IMR-90 (cell line): ENCODE data around the gene OR2W1. TPM values are rescaled to one million over a fixed set of nuclear protein-coding genes. Genes with fewer than 3 reads are reported as not detected.

Experiments used
- ATAC-seq: fragments of 200-7000 bp; cut with Tn5 transposase; 2 replicates; pipeline ENCODE4 v1.9.1; 2020; ENCODE audit warnings: low read depth, mild to moderate bottlenecking, moderate library complexity
- BruUV-seq: library from RNA; stranded (reverse); fragments of 400-500 nt; replicated peaks from 2 replicates; lab custom pipeline; 2021; lab: Mats Ljungman, UMichigan
- CTCF ChIA-PET: fragments of 300-600 bp; formaldehyde crosslinking; extraction: SDS; loops from one replicate; lab custom pipeline; 2021; ENCODE audit warnings: antibody characterized with exemption; lab: Yijun Ruan, JAX
- POLR2A ChIA-PET: fragments of 300-600 bp; sonication (Branson Sonifier 250); formaldehyde crosslinking; loops from one replicate; lab custom pipeline; 2022; ENCODE audit warnings: antibody characterized with exemption; ENCODE audit not compliant: unreplicated experiment; lab: Charles Lee
- DNase-seq: peaks from one replicate; pipeline ENCODE4 v3.0.0; 2013
- H2AFZ ChIP-seq: replicated peaks from 2 replicates; pipeline ENCODE3; 2013; ENCODE audit warnings: low read length, mild to moderate bottlenecking; ENCODE audit not compliant: poor library complexity
- H2AK5ac ChIP-seq: 2 replicates; pipeline ENCODE4 v1.6.1; 2013; ENCODE audit warnings: low read depth, low read length, inconsistent platforms
- H2AK9ac ChIP-seq: replicated peaks from 2 replicates; pipeline ENCODE3; 2013; ENCODE audit warnings: mild to moderate bottlenecking, low read depth, low read length, moderate library complexity; ENCODE audit not compliant: poor library complexity
- H2BK120ac ChIP-seq: 2 replicates; pipeline ENCODE4 v1.6.1; 2013; ENCODE audit warnings: low read depth, low read length, inconsistent platforms
- H2BK15ac ChIP-seq: 3 replicates; pipeline ENCODE4 v1.6.1; 2013; ENCODE audit warnings: low read depth, low read length, inconsistent platforms
- H2BK20ac ChIP-seq: 2 replicates; pipeline ENCODE4 v1.6.1; 2013; ENCODE audit warnings: low read depth, mild to moderate bottlenecking, inconsistent platforms, low read length, moderate library complexity
- H2BK5ac ChIP-seq: 2 replicates; pipeline ENCODE4 v1.6.1; 2013; ENCODE audit warnings: mild to moderate bottlenecking, low read depth, low read length, inconsistent platforms; ENCODE audit not compliant: poor library complexity, severe bottlenecking
- H3K14ac ChIP-seq: replicated peaks from 2 replicates; pipeline ENCODE4 v1.6.1; 2013; ENCODE audit warnings: low read depth, low read length, inconsistent platforms
- H3K18ac ChIP-seq: 2 replicates; pipeline ENCODE4 v1.6.1; 2013; ENCODE audit warnings: low read depth, low read length, control low read depth
- H3K23ac ChIP-seq: 2 replicates; pipeline ENCODE4 v1.6.1; 2013; ENCODE audit warnings: low read depth, low read length, inconsistent platforms
- H3K27ac ChIP-seq: 2 replicates; pipeline ENCODE4 v1.5.1; 2013; ENCODE audit warnings: mild to moderate bottlenecking, control low read depth, low read length; ENCODE audit not compliant: insufficient read depth
- H3K27me3 ChIP-seq: 2 replicates; pipeline ENCODE4 v1.6.1; 2013; ENCODE audit warnings: low read length; ENCODE audit not compliant: control insufficient read depth, insufficient read depth
- H3K36me3 ChIP-seq: 2 replicates; pipeline ENCODE4 v1.6.1; 2013; ENCODE audit warnings: low read length, mixed read lengths; ENCODE audit not compliant: control insufficient read depth, insufficient read depth
- H3K4ac ChIP-seq: 2 replicates; pipeline ENCODE4 v1.6.1; 2013; ENCODE audit warnings: low read depth, low read length, inconsistent platforms
- H3K4me1 ChIP-seq: 2 replicates; pipeline ENCODE4 v1.6.1; 2013; ENCODE audit warnings: low read length, mixed read lengths; ENCODE audit not compliant: control insufficient read depth, insufficient read depth
- H3K4me2 ChIP-seq: 2 replicates; pipeline ENCODE4 v1.6.1; 2013; ENCODE audit warnings: low read depth, mild to moderate bottlenecking, control low read depth, low read length, moderate library complexity
- H3K4me3 ChIP-seq: 2 replicates; pipeline ENCODE4 v1.5.1; 2013; ENCODE audit warnings: low read depth, mild to moderate bottlenecking, control low read depth, low read length, moderate library complexity; ENCODE audit not compliant: insufficient read depth
- H3K56ac ChIP-seq: 2 replicates; pipeline ENCODE4 v1.6.1; 2013; ENCODE audit warnings: low read length, inconsistent platforms; ENCODE audit not compliant: insufficient read depth; ENCODE audit errors: extremely low read depth
- H3K79me1 ChIP-seq, 2 experiments: 2 replicates each; pipeline ENCODE4 v1.6.1; 2013; ENCODE audit warnings: low read length in 2 of 2, inconsistent platforms in 1 of 2, low read depth in 1 of 2
- H3K9ac ChIP-seq: 2 replicates; pipeline ENCODE4 v1.6.1; 2013; ENCODE audit warnings: low read depth, low read length, control low read depth
- H3K9me1 ChIP-seq: 2 replicates; pipeline ENCODE4 v1.6.1; 2013; ENCODE audit warnings: low read length, inconsistent platforms; ENCODE audit not compliant: insufficient read depth
- H3K9me3 ChIP-seq: 2 replicates; pipeline ENCODE4 v1.6.1; 2013; ENCODE audit warnings: low read length; ENCODE audit not compliant: control insufficient read depth, insufficient read depth
- H4K20me1 ChIP-seq: 2 replicates; pipeline ENCODE4 v1.6.1; 2013; ENCODE audit warnings: low read length, inconsistent platforms; ENCODE audit not compliant: insufficient read depth
- H4K5ac ChIP-seq: 2 replicates; pipeline ENCODE4 v1.6.1; 2013; ENCODE audit warnings: mild to moderate bottlenecking, low read depth, low read length, control low read depth
- H4K8ac ChIP-seq, 2 experiments: 2 replicates each; pipeline ENCODE4 v1.6.1; 2013; ENCODE audit warnings: low read depth in 2 of 2, low read length in 2 of 2, control low read depth in 1 of 2, inconsistent platforms in 1 of 2
- H4K91ac ChIP-seq: 2 replicates; pipeline ENCODE4 v1.6.1; 2013; ENCODE audit warnings: low read depth, low read length, inconsistent platforms; ENCODE audit not compliant: insufficient read depth
- BHLHE40 ChIP-seq: fragments of 150-350 bp; IDR thresholded peaks from 2 replicates; pipeline ENCODE4 v1.6.1; 2016; ENCODE audit warnings: mild to moderate bottlenecking, low read depth, low read length
- MAZ ChIP-seq: IDR thresholded peaks from 2 replicates; pipeline ENCODE4 v1.6.1; 2012; ENCODE audit warnings: low read depth, mild to moderate bottlenecking, low read length, improper control_type of control experiment, moderate library complexity, borderline replicate concordance
- MXI1 ChIP-seq: IDR thresholded peaks from 2 replicates; pipeline ENCODE4 v1.6.1; 2012; ENCODE audit warnings: low read depth, mild to moderate bottlenecking, low read length, moderate library complexity, borderline replicate concordance
- POLR2A ChIP-seq: IDR thresholded peaks from 2 replicates; pipeline ENCODE4 v1.6.1; 2012; ENCODE audit warnings: mild to moderate bottlenecking, low read depth, low read length
- RAD21 ChIP-seq: IDR thresholded peaks from 2 replicates; pipeline ENCODE4 v1.6.1; 2012; ENCODE audit warnings: low read length, improper control_type of control experiment
- RCOR1 ChIP-seq: IDR thresholded peaks from 2 replicates; pipeline ENCODE4 v1.6.1; 2012; ENCODE audit warnings: mild to moderate bottlenecking, low read length, improper control_type of control experiment; ENCODE audit not compliant: insufficient replicate concordance
- RFX5 ChIP-seq: IDR thresholded peaks from 2 replicates; pipeline ENCODE4 v1.8.0; 2012; ENCODE audit warnings: low read depth, mild to moderate bottlenecking, low read length, moderate library complexity
- WGBS, 2 experiments: methylation state at CpG; one replicate each; pipeline versions ENCODE4 v1.1.5 to v1.1.7; 2013; ENCODE audit warnings: missing lambda C conversion rate in 2 of 2; ENCODE audit not compliant: insufficient read length in 1 of 2; ENCODE audit errors: extremely low coverage in 2 of 2; 5-methylcytosine and 5-hydroxymethylcytosine counted together
- dilution Hi-C: fragments of 300-500 bp; cut with HindIII; formaldehyde crosslinking; loops from one replicate; pipeline ENCODE4 v1.14.3; 2018; ENCODE audit warnings: low sequenced_read_pairs; ENCODE audit not compliant: unreplicated experiment
- in situ Hi-C: fragments of 300-500 bp; cut with MboI; formaldehyde crosslinking; loops from 3 replicates; pipeline ENCODE4 v1.14.3; 2019; ENCODE audit warnings: low sequenced_read_pairs, inconsistent platforms, mixed read lengths
- intact Hi-C: fragments of 100-400 bp; cut with micrococcal nuclease; formaldehyde crosslinking; loops from 2 replicates; pipeline ENCODE4 v1.10.0; 2022
- polyA plus RNA-seq, 3 experiments: library from polyadenylated mRNA; depleted of rRNA; stranded (reverse); fragments of >200 nt; gene quantifications; 2 replicates each; pipeline ENCODE4 v1.2.3, GENCODE V29; 2012; ENCODE audit warnings: low replicate concordance in 1 of 3
- total RNA-seq: library from RNA; depleted of rRNA; stranded (reverse); fragments of >200 nt; gene quantifications from 2 replicates; pipeline ENCODE4 v1.2.3, GENCODE V29; 2012
- TF ChIP-seq, protein P1 (sequence below): conservative IDR thresholded peaks from 2 replicates; pipeline ENCODE4 v1.5.1; 2012; ENCODE audit warnings: mild to moderate bottlenecking, low read depth, low read length, improper control_type of control experiment

OR2W1 gene
- total and polyA plus RNA-seq, 2 of the 4 experiments (the other 2 are of a cell fraction): not detected

DNA sequence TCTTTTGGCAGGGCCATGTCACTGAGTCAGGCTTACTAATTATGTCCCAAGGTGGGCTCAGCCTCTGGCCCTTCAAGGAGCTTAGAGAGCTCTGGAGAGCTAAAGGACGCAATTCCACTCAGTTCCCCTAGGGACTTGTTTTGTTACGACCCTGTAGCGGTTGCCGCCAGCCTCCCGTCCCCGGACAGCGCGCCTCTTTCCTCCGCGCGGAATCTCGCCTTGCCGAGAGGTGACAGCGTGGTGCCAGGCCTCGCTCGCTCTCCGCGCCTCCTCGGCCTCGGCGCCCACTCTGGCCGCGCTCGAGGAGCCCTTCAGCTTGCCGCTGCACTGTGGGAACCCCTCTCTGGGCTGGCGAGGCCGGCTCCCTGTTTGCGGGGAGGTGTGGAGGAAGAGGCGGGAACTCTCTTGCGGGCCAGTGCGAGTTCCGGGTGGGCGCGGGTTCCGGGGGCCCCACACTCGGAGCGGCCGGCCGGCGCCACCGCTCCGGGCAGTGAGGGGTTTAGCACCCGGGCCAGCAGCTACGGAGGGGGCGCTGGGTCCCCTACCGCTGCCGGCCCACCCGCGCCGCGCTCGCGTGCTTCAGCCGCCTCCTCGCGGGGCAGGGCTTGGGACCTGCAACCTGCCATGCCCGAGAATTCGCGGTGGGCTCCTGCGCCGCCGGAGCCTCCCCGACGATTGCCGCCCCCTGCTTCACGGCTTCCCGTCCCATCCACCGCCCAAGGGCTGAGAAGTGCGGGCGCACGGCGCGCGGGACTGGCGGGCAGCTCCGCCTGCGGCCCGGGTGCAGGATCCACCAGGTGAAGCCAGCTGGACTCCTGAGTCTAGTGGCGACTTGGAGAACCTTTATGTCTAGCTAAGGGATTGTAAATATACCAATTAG, 30.0 kb downstream of the OR2W1 start (continued):
- TF ChIP-seq MAZ: no peak

DNA sequence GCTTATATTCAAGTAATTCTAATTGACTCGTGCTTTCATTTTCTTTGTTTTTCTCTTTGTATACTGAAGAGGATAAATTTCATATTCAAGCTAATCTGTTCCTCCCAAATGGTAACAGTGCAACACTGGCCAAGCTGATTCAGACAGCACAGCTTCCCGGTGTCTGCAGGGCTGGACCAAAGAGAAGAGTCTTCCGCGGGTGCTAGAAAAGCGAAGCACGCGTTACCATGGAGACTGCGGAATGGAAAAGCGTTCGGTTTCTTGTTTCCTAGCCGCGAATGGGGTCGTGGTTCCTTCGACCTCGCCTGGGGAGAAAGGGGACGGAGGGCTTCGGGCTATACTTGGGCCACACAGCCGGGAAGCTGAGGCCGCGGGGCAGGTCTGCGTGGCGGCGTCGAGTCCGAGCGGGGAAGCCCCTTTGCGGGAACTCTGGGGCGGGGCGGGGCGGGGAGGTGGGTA, 33.7 kb downstream of the OR2W1 start:
- Histone ChIP-seq H4K8ac (no peak overlapping the region), H3K9me3 (no peaks in the 10 kb centered on the region), H4K20me1 (no peaks in the 10 kb centered on the region), H4K5ac (no peak overlapping the region), H2BK15ac (no peak overlapping the region), H3K27me3 (peaks cover 10% of the 10 kb centered on the region), H3K27ac (no peak overlapping the region), H3K4ac (no peak overlapping the region), H2AK5ac (no peak overlapping the region), H3K23ac (no peak overlapping the region), H3K4me2 (peak overlapping the region; percentile 79), H2AFZ (peak overlapping the region; percentile 89), H3K14ac (no peak overlapping the region), H3K36me3 (no peaks in the 10 kb centered on the region), H3K18ac (no peak overlapping the region), H2BK120ac (no peak overlapping the region), H3K4me3 (peak overlapping the region; percentile 58), H4K91ac (no peak overlapping the region), H2BK20ac (no peak overlapping the region), H3K4me1 (no peaks in the 10 kb centered on the region), H2BK5ac (no peak overlapping the region), H3K9me1 (no peaks in the 10 kb centered on the region), H3K79me1 (no peaks in the 10 kb centered on the region), H2AK9ac (no peak overlapping the region), H3K56ac (no peak overlapping the region), H3K9ac (0 out of 2 replicates have a peak overlapping the region, but pooled peaks have one; percentile 2)
- ChIA-PET POLR2A (no interaction called here), CTCF (interaction anchor here (0.7 to 0.8 kb wide), 2 partner anchors 10 to 251 kb away, joined by 3 read pairs; no protein-coding TSS in a partner anchor)
- no TSS peak for BruUV-seq
- intact Hi-C loops (loop anchor here (10.0 kb wide), 1 partner anchor 147 kb away; no protein-coding TSS in a partner anchor), in situ Hi-C loops (loop anchor here (5.0 kb wide), 1 partner anchor 324 kb away; no protein-coding TSS in a partner anchor), dilution Hi-C loops (no loop called here)
- ATAC-seq (peak; percentile 94), DNase-seq (peak; percentile 51)
- TF ChIP-seq BHLHE40: no peak
- TF ChIP-seq RFX5: no peak
- no peak for TF ChIP-seq MXI1
- TF ChIP-seq, protein P1, sequence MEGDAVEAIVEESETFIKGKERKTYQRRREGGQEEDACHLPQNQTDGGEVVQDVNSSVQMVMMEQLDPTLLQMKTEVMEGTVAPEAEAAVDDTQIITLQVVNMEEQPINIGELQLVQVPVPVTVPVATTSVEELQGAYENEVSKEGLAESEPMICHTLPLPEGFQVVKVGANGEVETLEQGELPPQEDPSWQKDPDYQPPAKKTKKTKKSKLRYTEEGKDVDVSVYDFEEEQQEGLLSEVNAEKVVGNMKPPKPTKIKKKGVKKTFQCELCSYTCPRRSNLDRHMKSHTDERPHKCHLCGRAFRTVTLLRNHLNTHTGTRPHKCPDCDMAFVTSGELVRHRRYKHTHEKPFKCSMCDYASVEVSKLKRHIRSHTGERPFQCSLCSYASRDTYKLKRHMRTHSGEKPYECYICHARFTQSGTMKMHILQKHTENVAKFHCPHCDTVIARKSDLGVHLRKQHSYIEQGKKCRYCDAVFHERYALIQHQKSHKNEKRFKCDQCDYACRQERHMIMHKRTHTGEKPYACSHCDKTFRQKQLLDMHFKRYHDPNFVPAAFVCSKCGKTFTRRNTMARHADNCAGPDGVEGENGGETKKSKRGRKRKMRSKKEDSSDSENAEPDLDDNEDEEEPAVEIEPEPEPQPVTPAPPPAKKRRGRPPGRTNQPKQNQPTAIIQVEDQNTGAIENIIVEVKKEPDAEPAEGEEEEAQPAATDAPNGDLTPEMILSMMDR: no peak
- TF ChIP-seq RCOR1: no peak
- no peak for TF ChIP-seq RAD21
- no peak for TF ChIP-seq POLR2A
- WGBS, 2 experiments: 0% methylated on average over 4 of the region's 30 CpGs; no CpG with 5 or more reads in 1 of the 2 experiments
